NCI-H128 (cell line): Measurements from ENCODE around the gene EFCAB8.

Experiments
- DNase-seq: peaks from one replicate; lab custom pipeline; 2025; ENCODE audit not compliant: unreplicated experiment; lab: John Stamatoyannopoulos, UW

Gene EFCAB8

GRCh38 chr20:32982617-32983458 is 124.1 kb downstream of the EFCAB8 start:
- no peak for DNase-seq

- no peak for DNase-seq
Measured at GRCh38 chr20:32983459-32984112, 124.9 kb downstream of the EFCAB8 start.

GRCh38 chr20:32984196-32984595 is 125.5 kb downstream of the EFCAB8 start:
- no peak for DNase-seq

DNA sequence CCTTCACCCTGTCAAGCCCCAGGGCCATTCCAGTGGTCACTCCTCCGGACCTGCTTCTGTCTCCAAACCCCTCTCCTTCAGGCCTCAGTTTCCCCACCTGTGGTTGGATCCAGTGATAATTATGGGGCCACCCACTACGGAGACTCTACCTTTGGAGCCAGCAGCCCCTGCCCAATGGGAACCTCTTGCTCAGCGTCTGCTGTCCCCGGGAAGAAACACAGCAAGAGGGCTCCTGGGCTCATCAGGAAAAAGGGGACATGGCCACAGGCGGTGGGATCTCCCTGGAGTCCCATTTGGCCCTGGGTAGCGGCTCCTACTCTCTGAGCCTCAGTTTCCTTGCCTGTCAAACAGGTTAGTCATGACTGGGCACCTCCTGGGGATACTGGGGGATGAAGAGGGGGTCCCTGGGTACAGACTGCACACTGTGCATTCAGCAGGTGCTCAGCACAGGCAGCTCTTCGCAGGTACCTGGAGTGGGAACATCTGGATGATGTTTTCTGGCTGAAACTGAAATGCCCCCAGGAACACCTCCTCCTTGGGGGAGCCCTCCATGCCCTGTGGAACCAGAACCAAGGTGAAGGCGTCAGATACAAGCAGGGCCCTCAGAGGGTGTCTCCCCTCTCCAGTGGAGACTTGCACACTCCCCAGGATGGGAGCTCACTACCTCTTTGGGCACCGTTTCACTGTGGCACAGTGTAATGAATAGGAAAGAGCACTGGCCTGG is 126.1 kb downstream of the EFCAB8 start:
- DNase-seq, result no peak

GRCh38 chr20:32985596-32985995 is 126.9 kb downstream of the EFCAB8 start:
- DNase-seq, result no peak

DNA sequence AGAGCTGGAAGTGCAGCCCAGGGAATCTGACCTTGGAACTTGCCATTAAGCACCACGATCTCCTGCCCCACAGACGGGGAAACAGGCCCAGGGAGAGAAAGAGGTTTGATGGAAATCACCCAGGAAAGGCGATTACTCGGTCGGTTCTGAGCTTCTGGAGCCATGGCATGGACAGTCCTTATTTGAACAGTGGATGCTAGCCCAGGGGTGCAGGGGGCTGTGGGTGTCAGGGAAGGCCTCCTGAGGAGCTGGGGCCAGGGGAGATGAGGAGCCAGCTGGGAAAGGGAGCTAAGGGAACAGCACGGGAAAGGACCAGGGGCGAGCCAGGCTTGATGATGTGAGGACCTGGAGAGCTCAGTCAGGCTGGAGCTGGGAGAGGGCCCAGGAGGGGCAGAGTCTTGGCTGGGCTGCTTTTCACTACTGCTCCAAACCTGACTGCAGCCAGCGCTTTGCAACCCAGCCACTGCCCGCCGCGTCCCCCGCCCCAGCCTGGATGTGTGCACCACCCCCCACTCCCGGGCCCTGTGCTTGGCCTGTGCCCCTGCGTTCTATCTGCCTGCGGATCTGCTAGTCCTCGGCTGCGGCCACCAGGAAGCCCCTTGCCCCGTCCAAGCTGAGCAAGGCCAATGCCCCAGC is 127.7 kb downstream of the EFCAB8 start:
- DNase-seq, result no peak

GRCh38 chr20:32987044-32987825 is 128.5 kb downstream of the EFCAB8 start:
- no peak for DNase-seq

DNA sequence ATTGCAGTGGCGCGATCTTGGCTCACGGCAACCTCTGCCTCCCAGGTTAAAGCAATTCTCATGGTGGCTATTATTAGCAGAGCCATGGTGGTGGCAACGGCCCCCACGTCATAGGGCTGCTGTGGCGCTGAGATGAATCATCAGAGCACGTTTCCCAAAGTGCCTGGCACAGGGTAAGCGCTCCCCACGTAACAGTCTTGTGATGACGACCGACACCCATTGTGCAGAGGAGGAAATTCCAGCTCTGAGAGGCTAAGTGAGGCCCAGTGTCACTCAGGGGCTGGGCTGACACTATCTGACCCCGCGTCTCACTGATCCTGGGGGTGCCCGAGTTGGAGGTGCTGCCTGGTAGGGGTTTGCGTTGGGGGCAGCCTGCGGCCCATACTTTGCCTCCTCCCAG is 129.3 kb downstream of the EFCAB8 start:
- DNase-seq, result no peak

DNA sequence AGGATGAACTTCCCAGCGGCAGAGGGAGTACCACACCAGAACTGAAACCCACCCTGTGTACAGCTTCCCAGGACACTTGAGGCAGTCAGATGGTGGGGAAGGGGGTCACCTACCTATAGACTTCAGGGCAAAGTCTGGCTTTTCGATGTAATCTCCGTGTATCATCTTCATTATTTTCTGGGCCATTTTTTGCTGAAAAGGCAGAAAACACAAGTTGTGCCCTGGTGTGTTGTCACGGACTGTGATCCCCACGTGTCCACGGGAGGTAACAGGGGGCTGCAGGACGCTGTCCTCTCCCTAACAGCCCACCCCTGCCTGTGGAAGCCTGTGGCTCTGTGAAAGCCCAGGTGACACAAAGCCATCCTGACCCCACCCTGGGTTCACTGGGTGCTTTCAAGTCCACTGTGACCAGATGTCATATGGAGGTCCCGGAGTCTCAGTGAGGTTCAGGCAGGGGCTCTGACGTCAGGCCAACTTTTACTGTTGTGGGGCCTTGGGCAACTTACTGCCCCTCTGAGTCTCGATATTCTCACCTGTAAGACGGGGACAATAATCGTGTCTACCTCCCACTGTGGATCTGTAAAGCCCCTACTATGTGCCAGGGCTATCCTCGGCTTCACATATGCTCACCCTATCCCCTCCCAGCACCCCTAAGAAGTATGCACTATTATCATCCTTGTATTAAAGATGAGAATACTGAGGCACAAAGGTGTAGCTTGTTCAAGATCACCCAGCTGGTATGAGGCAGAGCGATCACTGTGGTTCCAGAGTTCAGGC is 131.0 kb downstream of the EFCAB8 start:
- no peak for DNase-seq

DNA sequence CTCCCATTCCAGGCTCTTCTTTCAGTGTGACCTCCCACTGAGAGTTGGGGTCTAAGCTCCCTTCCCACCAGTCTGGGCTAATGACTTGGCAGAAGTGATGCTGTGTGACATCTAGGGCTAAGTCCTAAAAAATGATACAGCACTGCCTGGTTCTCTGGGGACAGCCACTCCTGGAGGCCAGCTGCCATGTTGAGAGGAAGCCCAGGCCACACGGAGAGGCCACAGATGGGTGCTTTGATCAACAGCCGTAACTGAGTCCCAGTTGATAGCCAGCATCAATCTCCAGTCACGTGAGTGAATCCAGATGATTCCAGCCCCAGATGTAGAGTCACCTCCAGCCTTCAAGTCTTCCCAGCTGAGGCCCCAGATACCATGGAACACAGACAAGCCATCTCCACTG is 131.7 kb downstream of the EFCAB8 start:
- DNase-seq, result no peak

DNA sequence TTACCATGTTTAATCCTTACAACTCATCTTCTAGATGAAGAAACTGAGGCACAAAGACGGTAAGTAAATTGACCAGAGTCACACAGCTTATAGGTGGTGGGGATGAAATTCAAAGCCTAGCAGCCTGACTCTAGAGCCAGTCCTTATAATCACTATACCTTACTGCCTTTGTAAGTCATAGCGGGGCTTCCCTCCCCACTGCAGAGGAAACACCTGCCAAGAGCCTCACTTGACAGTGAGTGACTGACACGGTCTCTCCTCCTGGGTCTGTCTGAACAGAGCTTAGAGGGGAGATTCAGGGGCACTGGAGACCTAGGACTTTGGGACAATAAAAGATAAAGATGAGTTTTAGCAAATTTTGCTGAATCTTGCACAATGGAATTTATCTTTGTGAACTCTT is 132.7 kb downstream of the EFCAB8 start:
- DNase-seq, result no peak

- no peak for DNase-seq
Measured at GRCh38 chr20:32991792-32992641, 133.3 kb downstream of the EFCAB8 start.

GRCh38 chr20:32993496-32994050 is 134.8 kb downstream of the EFCAB8 start:
- no peak for DNase-seq

GRCh38 chr20:32995802-32996201 is 137.1 kb downstream of the EFCAB8 start:
- no peak for DNase-seq

- DNase-seq, result no peak
Measured at GRCh38 chr20:32997431-32997830, 138.7 kb downstream of the EFCAB8 start.

DNA sequence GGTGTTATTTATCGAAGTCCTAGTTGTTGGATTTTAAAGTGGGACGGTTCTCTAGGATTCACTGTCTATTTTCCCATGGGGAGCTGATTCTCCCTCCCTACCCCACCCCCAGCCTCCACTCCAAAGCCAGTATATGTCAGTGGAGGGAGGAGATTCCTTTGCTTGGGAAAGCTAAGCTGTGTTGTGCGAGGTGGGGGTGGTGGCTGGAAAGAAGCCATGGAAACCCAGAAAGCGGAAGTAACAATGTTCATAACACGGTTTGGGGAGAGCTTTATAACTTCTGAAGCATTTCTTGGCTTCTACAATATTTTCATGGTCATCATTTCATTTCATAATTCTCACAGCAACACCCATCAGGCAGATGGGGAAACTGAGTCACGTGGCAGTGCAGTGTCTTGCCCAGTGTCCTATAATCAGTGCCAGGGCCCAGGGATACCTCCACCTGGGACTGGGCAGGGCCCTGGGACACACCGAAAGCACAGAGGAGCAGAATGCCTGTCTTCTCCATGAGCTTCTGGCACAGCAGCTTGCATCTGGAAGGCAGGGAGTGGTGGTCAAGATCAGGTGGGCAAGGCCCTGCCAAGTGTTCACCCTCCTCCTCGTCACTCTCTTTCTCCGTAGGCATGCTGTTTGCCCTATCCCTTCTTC is 141.0 kb downstream of the EFCAB8 start:
- no peak for DNase-seq

DNA sequence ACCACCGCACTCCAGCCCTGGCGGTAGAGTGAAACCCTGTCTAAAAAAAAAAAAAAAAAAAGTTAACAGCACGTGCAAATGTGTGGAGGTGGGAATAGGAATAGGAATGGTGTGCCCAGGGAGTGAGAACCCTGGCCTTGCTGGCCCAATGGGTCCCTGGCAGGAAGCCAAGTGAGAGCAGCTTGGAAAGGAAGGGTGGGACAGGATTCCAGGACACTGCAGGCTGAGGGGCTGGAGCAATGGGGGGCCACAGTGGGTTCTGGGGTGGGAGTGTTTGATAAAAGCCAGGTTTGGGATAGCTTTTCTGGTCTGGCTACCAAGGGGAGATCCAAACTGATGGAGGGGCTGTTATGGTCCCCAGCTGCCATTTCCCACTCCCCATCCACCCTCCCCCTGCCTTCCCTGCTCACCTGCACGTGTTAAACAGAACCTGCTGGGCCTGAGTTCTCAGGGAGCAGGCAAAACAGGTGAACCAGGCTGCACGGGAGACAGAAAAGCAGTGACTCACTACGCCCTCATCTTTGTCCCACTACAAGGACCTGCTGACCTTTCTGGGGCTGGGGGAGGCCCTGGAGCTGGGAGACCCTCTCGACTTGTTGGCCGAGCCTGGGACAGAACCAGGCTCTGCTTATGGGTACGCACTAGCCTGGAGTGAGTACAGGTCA is 142.2 kb downstream of the EFCAB8 start:
- no peak for DNase-seq
